Transverse colon (tissue), 4 donors: Measurements from ENCODE around the gene PAOX. TPM values are rescaled to one million over a fixed set of nuclear protein-coding genes. Genes with fewer than 3 reads are reported as not detected.
A peak's percentile ranks its signal among the peaks of the same experiment; 100 is the strongest.

Source experiments
- DNase-seq: peaks from one replicate; pipeline ENCODE4 v3.0.0-alpha.2; 2019
- H3K27ac ChIP-seq, 4 donors: fragments of 200-600 bp; sonication (generic); 2 replicates each; pipeline ENCODE4 v1.5.1; 2016 to 2018; ENCODE audit warnings: inconsistent platforms in 4 of 4
- H3K27me3 ChIP-seq: fragments of 200-600 bp; sonication (generic); 2 replicates; pipeline ENCODE4 v1.5.1; 2017; ENCODE audit warnings: inconsistent platforms
- H3K36me3 ChIP-seq, 4 donors: fragments of 200-600 bp; sonication (generic); 2 replicates each; pipeline ENCODE4 v1.5.1; 2017 to 2019; ENCODE audit warnings: inconsistent platforms in 4 of 4
- H3K4me1 ChIP-seq, 4 donors: fragments of 200-600 bp; sonication (generic); 2 replicates each; pipeline ENCODE4 v1.5.1; 2017 to 2020; ENCODE audit warnings: inconsistent platforms in 4 of 4
- H3K4me3 ChIP-seq, 4 donors: fragments of 200-600 bp; sonication (generic); 1 replicate in 1 of 4; 2 replicates in 3 of 4; pipeline versions ENCODE4 v1.5.1 to v1.6.1; 2017 to 2019; ENCODE audit warnings: inconsistent platforms in 4 of 4
- H3K9me3 ChIP-seq, 2 donors: fragments of 200-600 bp; sonication (generic); 2 replicates each; pipeline ENCODE4 v1.5.1; 2017 to 2019; ENCODE audit warnings: inconsistent platforms in 2 of 2
- CTCF ChIP-seq, 5 experiments: fragments of 200-600 bp in 3 of 5; fragments of 450-650 bp in 2 of 5; sonication (generic) in 3 of 5; IDR thresholded peaks; 1 replicate in 2 of 5; 2 replicates in 3 of 5; pipeline ENCODE4 v1.5.1; 2016 to 2017; ENCODE audit warnings: antibody characterized with exemption in 5 of 5, inconsistent platforms in 3 of 5, mild to moderate bottlenecking in 2 of 5, moderate library complexity in 1 of 5
- EP300 ChIP-seq: sonication (generic); formaldehyde crosslinking; IDR thresholded peaks from one replicate; pipeline ENCODE4 v1.6.1; 2017; ENCODE audit warnings: antibody characterized with exemption, low read depth
- POLR2A ChIP-seq: fragments of 450-650 bp; IDR thresholded peaks from one replicate; pipeline ENCODE4 v1.6.1; 2016; ENCODE audit warnings: antibody characterized with exemption, mild to moderate bottlenecking, moderate library complexity
- POLR2AphosphoS5 ChIP-seq, 3 donors: sonication (generic); formaldehyde crosslinking; IDR thresholded peaks; one replicate each; pipeline ENCODE4 v1.6.1; 2016; ENCODE audit warnings: antibody characterized with exemption in 3 of 3
- WGBS, 2 donors: methylation state at CpG; one replicate each; pipeline ENCODE4 v1.1.5; 2018; ENCODE audit warnings: low coverage in 1 of 2; 5-methylcytosine and 5-hydroxymethylcytosine counted together
- in situ Hi-C, 4 donors: fragments of 200-750 bp; cut with MboI; loops; one replicate each; pipeline versions ENCODE4 v1.15.0 to v1.15.1; 2017; ENCODE audit warnings: low sequenced_read_pairs in 3 of 4, low pct_ligation_motif_present in 1 of 4, low pct_unique_long_range_greater_than_20kb in 1 of 4
- intact Hi-C: fragments of 100-400 bp; cut with DNase I; formaldehyde crosslinking; loops from one replicate; pipeline ENCODE4 v1.15.1; 2023; ENCODE audit warnings: low total_unique reads
- total RNA-seq, 4 donors: library from RNA; depleted of rRNA; stranded (reverse); fragments of >200 nt; gene quantifications; one replicate each; pipeline ENCODE4 v1.1.0, GENCODE V29; 2016

PAOX gene
- total RNA-seq, 4 donors from 2014 or later = 11.3 to 32.4 (median 17.1) TPM

GRCh38 chr10:133346413-133346812, 32.6 kb upstream of the PAOX start:
- 52% methylated on average over 11 of the region's 11 CpGs for WGBS, 2 donors
- no peak overlapping the region for H3K27ac ChIP-seq
- intact Hi-C loops = no loop called here

GRCh38 chr10:133347710-133348517, 31.1 kb upstream of the PAOX start:
- in situ Hi-C loops (no loop called here), intact Hi-C loops (no loop called here)
- 36 to 57% methylated on average over 1 to 13 of the region's 16 CpGs for WGBS, 2 donors
- peak in 1 of 5 experiments; percentile 21 for TF ChIP-seq CTCF (IDR thresholded peaks at IDR 0.05)
- TF ChIP-seq EP300 = no peak
- TF ChIP-seq POLR2A = no peak
- peak in 1 of 3 donors; percentile 8 for TF ChIP-seq POLR2AphosphoS5 (IDR thresholded peaks at IDR 0.05)
- H3K27me3 ChIP-seq = peaks cover 37% of the 10 kb centered on the region
- H3K36me3 ChIP-seq = no peaks in the 10 kb centered on the region
- H3K9me3 ChIP-seq = no peaks in the 10 kb centered on the region
- peak overlapping the region in 3 of 4 donors; percentile 46 to 67 (median 53) for H3K27ac ChIP-seq
- peak; percentile 70 for DNase-seq
- peaks cover 5 to 18% (median 11%) of the 10 kb centered on the region in 4 donors for H3K4me1 ChIP-seq
- peak overlapping the region in 2 of 4 donors; percentile 9 to 33 for H3K4me3 ChIP-seq

More at GRCh38 chr10:133346413-133346812, 32.6 kb upstream of the PAOX start:
- H3K4me1 ChIP-seq = peaks cover 5 to 18% (median 11%) of the 10 kb centered on the region in 4 donors
- H3K27me3 ChIP-seq = peaks cover 45% of the 10 kb centered on the region
- TF ChIP-seq CTCF (IDR thresholded peaks at IDR 0.05) (no peak), POLR2A (no peak), EP300 (no peak), POLR2AphosphoS5 (IDR thresholded peaks at IDR 0.05) (no peak)
- in situ Hi-C loops = no loop called here
- DNase-seq = no peak
- H3K4me3 ChIP-seq = no peak overlapping the region
- H3K36me3 ChIP-seq = no peaks in the 10 kb centered on the region
- H3K9me3 ChIP-seq = no peaks in the 10 kb centered on the region

- no peak overlapping the region for H3K27ac ChIP-seq
- WGBS, 2 donors = 80 to 87% methylated on average over 4 to 8 of the region's 8 CpGs
These were observed 29.9 kb upstream of the PAOX start for GRCh38 chr10:133349160-133349568.

More at GRCh38 chr10:133349160-133349568, 29.9 kb upstream of the PAOX start:
- intact Hi-C loops (no loop called here), in situ Hi-C loops (no loop called here)
- H3K36me3 ChIP-seq = no peaks in the 10 kb centered on the region
- DNase-seq = no peak
- H3K27me3 ChIP-seq = peaks cover 35% of the 10 kb centered on the region
- no peak overlapping the region for H3K4me3 ChIP-seq
- TF ChIP-seq EP300 (no peak), CTCF (IDR thresholded peaks at IDR 0.05) (no peak), POLR2A (no peak), POLR2AphosphoS5 (IDR thresholded peaks at IDR 0.05) (no peak)
- no peaks in the 10 kb centered on the region for H3K9me3 ChIP-seq
- H3K4me1 ChIP-seq = peaks cover 5 to 18% (median 11%) of the 10 kb centered on the region in 4 donors
